Measurements from ENCODE around the gene FAM163B. TPM values are rescaled to one million over a fixed set of nuclear protein-coding genes. Genes with fewer than 3 reads are reported as not detected.

FAM163B gene
- polyA plus RNA-seq, 1 of the 3 experiments (the other 2 are of a cell fraction) = 0.05 TPM

- Histone ChIP-seq H3K4me3 (ENCODE audit: low read depth in 2 of 2, low read length in 1 of 2) (no peak overlapping the region), H3K27ac (ENCODE audit: low read depth in 2 of 2, low read length in 1 of 2) (peak overlapping the region in 1 of 2 experiments; percentile 97; a peak in 2 of 4 replicates), H3K27me3 (ENCODE audit: insufficient read depth) (no peaks in the 10 kb centered on the region), H2AFZ (ENCODE audit: low read depth) (no peak overlapping the region), H3F3A (replicated peaks; ENCODE audit: insufficient read depth) (no peaks in the 10 kb centered on the region), H3K79me2 (ENCODE audit: insufficient read depth) (no peaks in the 10 kb centered on the region), H4K20me1 (ENCODE audit: insufficient read depth) (no peaks in the 10 kb centered on the region), H3K9ac (no peak overlapping the region), H3K9me2 (no peaks in the 10 kb centered on the region), H3K4me1 (ENCODE audit: control insufficient read depth in 1 of 2, insufficient read depth in 2 of 2, low read depth in 1 of 2, low read length in 1 of 2) (peaks cover 0 to 81% of the 10 kb centered on the region in 2 experiments; a peak in 2 of 4 replicates), H3K9me3 (no peaks in the 10 kb centered on the region), H3K36me3 (replicated peaks in 1 of 2; ENCODE audit: control insufficient read depth in 1 of 2, insufficient read depth in 2 of 2, low read length in 1 of 2) (no peaks in the 10 kb centered on the region), H3K4me2 (no peak overlapping the region)
- TF ChIP-seq TEAD4 (IDR thresholded peaks at IDR 0.05; ENCODE audit: borderline replicate concordance, insufficient read depth) (no peak), RAD21 (IDR thresholded peaks at IDR 0.05; ENCODE audit: low read length) (no peak), ZBTB33 (IDR thresholded peaks at IDR 0.05; ENCODE audit: borderline replicate concordance, low read depth) (no peak), POLR2AphosphoS5 (IDR thresholded peaks at IDR 0.05; ENCODE audit: low read depth, low read length) (no peak), FOXJ3 (CRISPR knock-in tag; IDR thresholded peaks at IDR 0.05) (no peak), EP300 (IDR thresholded peaks at IDR 0.05; ENCODE audit: borderline replicate concordance in 1 of 2, low read depth in 1 of 2, low read length in 1 of 2) (no peak), MEF2A (IDR thresholded peaks at IDR 0.05; ENCODE audit: borderline replicate concordance, low read depth) (no peak), JUND (IDR thresholded peaks at IDR 0.05) (no peak), CTCF (IDR thresholded peaks at IDR 0.05) (no peak), ELF1 (IDR thresholded peaks at IDR 0.05) (no peak), NFIC (IDR thresholded peaks at IDR 0.05; ENCODE audit: borderline replicate concordance) (no peak), SIN3A (IDR thresholded peaks at IDR 0.05; ENCODE audit: borderline replicate concordance, low read depth, low read length) (no peak), SMC3 (IDR thresholded peaks at IDR 0.05; ENCODE audit: low read depth, low read length) (no peak), RCOR1 (IDR thresholded peaks at IDR 0.05; ENCODE audit: low read length) (no peak), TAF1 (IDR thresholded peaks at IDR 0.05; ENCODE audit: borderline replicate concordance, low read depth, low read length) (no peak), IRF3 (IDR thresholded peaks at IDR 0.05; ENCODE audit: low read depth, low read length) (no peak), FOXM1 (IDR thresholded peaks at IDR 0.05; ENCODE audit: low read depth) (no peak)
- POLR2A ChIA-PET = interaction anchor here (0.7 to 3.9 kb wide), 5 partner anchors 10 to 64 kb away, joined by 4 to 41 read pairs (median 9); partner anchors contain the start of genes ADAMTSL2 and DBH
- 62% methylated on average over 5 of the region's 20 CpGs for WGBS (ENCODE audit: low lambda C conversion rate)
- no peak for DNase-seq
- CTCF ChIA-PET = interaction anchor here (0.6 to 3.2 kb wide), 11 partner anchors 10 to 155 kb away, joined by 3 to 18 read pairs (median 3); partner anchors contain the start of genes ADAMTSL2, DBH and FAM163B
These were observed 37.1 kb downstream of the FAM163B start for GRCh38 chr9:133571896-133572595.

All from SK-N-SH (cell line).